ENCODE measurements around the gene ANKLE1.

The ANKLE1 gene

DNA sequence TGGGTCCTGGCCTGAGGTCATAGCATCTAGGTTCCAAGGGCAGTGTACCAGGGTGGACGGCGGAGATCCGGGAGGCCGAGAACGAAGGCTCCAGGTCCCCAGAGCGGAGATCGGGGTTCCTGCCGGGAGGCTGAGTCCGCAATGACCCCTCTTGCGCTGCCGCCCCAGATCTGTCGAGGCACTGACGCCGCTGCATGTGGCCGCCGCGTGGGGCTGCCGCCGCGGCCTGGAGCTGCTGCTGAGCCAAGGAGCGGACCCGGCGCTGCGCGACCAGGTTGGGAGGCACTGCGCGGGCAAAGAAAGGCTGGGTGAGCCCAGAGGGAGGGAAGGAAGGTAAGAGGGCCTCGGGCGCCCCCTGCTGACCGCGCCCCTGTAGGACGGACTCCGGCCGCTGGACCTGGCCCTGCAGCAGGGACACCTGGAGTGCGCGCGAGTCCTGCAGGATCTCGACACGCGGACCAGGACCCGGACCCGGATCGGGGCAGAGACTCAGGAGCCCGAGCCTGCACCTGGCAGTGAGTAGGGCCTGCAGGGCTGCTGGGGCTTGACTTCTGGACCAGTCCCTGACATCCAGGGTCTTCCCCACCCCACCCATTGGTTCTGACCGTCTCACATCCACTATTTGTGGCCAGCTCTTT lies 906 bp downstream of the ANKLE1 start:
- TF ChIP-seq, protein P1, sequence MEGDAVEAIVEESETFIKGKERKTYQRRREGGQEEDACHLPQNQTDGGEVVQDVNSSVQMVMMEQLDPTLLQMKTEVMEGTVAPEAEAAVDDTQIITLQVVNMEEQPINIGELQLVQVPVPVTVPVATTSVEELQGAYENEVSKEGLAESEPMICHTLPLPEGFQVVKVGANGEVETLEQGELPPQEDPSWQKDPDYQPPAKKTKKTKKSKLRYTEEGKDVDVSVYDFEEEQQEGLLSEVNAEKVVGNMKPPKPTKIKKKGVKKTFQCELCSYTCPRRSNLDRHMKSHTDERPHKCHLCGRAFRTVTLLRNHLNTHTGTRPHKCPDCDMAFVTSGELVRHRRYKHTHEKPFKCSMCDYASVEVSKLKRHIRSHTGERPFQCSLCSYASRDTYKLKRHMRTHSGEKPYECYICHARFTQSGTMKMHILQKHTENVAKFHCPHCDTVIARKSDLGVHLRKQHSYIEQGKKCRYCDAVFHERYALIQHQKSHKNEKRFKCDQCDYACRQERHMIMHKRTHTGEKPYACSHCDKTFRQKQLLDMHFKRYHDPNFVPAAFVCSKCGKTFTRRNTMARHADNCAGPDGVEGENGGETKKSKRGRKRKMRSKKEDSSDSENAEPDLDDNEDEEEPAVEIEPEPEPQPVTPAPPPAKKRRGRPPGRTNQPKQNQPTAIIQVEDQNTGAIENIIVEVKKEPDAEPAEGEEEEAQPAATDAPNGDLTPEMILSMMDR (IDR thresholded peaks at IDR 0.05; ENCODE audit: borderline replicate concordance, control extremely low read depth, extremely low read depth, insufficient read depth, missing control alignments) = peak; percentile 92
- in situ Hi-C loops (cut with MboI; ENCODE audit: low sequenced_read_pairs, unreplicated experiment) = loop anchor here (10.0 kb wide), 1 partner anchor 218 kb away; no protein-coding TSS in a partner anchor
- peak; percentile 93 for DNase-seq (ENCODE audit: low spot score)

DNA sequence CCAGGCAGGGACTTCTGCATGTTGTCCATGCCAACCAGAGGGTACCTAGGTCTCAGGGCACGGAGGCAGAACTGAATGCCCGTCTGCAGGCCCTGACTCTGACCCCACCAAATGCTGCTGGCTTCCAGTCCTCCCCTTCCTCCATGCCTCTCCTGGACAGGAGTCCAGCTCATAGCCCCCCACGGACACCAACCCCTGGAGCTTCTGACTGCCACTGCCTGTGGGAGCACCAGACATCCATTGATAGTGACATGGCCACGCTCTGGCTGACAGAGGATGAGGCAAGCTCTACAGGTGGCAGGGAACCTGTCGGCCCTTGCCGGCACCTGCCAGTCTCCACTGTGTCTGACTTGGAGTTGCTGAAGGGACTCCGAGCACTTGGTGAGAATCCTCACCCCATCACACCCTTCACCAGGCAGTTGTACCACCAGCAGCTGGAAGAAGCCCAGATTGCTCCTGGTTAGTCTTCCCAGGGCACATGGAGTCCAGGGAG lies 1.8 kb downstream of the ANKLE1 start:
- DNase-seq (ENCODE audit: low spot score) = no peak
- in situ Hi-C loops (cut with MboI; ENCODE audit: low sequenced_read_pairs, unreplicated experiment) = loop anchor here (10.0 kb wide), 1 partner anchor 219 kb away; no protein-coding TSS in a partner anchor
- TF ChIP-seq, protein P1 (IDR thresholded peaks at IDR 0.05; ENCODE audit: borderline replicate concordance, control extremely low read depth, extremely low read depth, insufficient read depth, missing control alignments) = no peak

DNA sequence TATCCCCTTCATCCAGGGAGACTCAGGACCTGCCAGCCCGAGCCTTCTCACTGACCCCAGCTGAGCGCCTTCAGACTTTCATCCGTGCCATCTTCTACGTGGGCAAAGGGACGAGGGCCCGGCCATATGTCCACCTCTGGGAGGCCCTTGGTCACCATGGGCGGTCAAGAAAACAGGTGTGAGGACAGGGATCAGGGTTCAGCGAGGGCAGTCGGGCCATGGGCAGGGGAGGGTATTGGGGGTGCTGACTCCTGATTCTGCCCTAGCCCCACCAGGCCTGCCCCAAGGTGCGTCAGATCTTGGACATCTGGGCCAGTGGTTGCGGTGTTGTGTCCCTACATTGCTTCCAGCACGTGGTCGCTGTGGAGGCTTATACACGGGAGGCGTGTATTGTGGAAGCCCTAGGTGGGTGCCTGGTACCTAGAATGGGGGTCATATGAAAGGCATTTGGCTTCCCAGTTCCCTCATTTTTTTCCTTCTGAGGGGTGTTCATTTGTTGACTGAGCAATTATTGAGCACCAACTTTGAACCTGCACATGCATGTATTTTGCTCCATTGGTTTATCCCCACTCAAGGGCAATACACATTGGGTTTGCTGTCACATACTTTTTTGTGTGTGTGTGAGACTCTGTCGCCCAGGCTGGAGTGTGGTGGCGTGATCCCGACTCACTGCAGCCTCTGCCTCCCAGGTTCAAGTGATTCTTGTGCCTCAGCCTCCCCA lies 3.9 kb downstream of the ANKLE1 start:
- TF ChIP-seq, protein P1 (IDR thresholded peaks at IDR 0.05; ENCODE audit: borderline replicate concordance, control extremely low read depth, extremely low read depth, insufficient read depth, missing control alignments) = no peak
- in situ Hi-C loops (cut with MboI; ENCODE audit: low sequenced_read_pairs, unreplicated experiment) = loop anchor here (10.0 kb wide), 1 partner anchor 221 kb away; no protein-coding TSS in a partner anchor

DNA sequence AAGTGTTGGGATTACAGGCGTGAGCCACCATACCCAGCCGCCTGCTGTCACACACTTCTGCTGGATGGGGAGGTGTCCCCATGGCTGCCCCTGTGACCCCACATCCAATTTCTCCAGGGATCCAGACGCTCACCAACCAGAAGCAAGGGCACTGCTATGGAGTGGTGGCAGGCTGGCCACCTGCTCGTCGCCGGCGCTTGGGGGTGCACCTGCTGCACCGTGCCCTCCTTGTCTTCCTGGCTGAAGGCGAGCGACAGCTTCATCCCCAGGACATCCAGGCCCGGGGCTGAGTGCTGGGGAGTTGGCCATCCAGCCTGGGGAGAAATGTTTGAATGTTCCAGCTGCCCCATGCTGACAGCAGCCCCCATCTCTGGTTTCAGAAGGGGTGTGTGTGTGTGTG lies 4.6 kb downstream of the ANKLE1 start:
- TF ChIP-seq, protein P1 (IDR thresholded peaks at IDR 0.05; ENCODE audit: borderline replicate concordance, control extremely low read depth, extremely low read depth, insufficient read depth, missing control alignments) = no peak
- DNase-seq (ENCODE audit: low spot score) = no peak
- in situ Hi-C loops (cut with MboI; ENCODE audit: low sequenced_read_pairs, unreplicated experiment) = loop anchor here (10.0 kb wide), 1 partner anchor 221 kb away; no protein-coding TSS in a partner anchor

More for the DNA sequence above, 3.9 kb downstream of the ANKLE1 start:
- no peak for DNase-seq (ENCODE audit: low spot score)

DNA sequence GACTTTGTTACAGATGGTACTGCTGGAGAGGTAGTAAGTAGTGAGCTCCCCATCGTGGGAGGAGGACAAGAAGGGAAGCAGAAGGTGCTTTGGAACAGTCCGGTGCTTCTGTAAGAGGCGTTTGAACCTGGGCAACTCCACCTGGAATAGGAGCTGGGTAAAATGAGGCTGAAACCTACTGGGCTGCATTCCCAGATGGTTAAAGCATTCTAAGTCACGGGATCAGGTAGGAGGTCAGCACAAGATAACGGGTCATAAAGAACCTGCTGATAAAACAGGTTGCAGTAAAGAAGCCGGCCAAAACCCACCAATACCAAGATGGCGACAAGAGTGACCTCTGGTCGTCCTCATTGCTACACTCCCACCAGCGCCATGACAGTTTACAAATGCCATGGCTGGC lies 5.1 kb downstream of the ANKLE1 start:
- in situ Hi-C loops (cut with MboI; ENCODE audit: low sequenced_read_pairs, unreplicated experiment) = loop anchor here (10.0 kb wide), 1 partner anchor 222 kb away; no protein-coding TSS in a partner anchor
- TF ChIP-seq, protein P1 (IDR thresholded peaks at IDR 0.05; ENCODE audit: borderline replicate concordance, control extremely low read depth, extremely low read depth, insufficient read depth, missing control alignments) = no peak
- no peak for DNase-seq (ENCODE audit: low spot score)

DNA sequence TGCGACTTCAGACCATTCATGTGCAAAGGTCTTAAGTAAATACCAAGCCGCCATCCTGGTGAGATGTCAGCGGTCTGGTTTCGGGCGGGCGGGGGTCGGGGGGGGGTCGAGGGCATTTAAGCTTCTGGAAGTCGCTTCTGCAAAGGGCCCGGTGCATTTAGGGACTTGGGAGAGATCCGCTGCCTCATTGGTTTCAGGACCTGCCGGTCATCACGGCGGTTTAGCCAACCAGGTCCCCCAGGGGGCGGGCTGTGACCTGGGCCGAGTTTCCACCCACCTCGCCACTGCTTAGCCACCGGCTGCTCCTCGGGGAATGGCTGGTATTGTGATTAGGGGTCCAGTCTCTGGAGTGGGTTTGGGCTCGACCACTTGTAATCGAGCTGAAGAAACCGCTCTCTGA lies 7.8 kb downstream of the ANKLE1 start:
- TF ChIP-seq, protein P1 (IDR thresholded peaks at IDR 0.05; ENCODE audit: borderline replicate concordance, control extremely low read depth, extremely low read depth, insufficient read depth, missing control alignments) = no peak
- DNase-seq (ENCODE audit: low spot score) = peak; percentile 86
- in situ Hi-C loops (cut with MboI; ENCODE audit: low sequenced_read_pairs, unreplicated experiment) = loop anchor here (10.0 kb wide), 1 partner anchor 225 kb away; no protein-coding TSS in a partner anchor
